ENCODE results near the gene GLI3.

Gene GLI3

DNA sequence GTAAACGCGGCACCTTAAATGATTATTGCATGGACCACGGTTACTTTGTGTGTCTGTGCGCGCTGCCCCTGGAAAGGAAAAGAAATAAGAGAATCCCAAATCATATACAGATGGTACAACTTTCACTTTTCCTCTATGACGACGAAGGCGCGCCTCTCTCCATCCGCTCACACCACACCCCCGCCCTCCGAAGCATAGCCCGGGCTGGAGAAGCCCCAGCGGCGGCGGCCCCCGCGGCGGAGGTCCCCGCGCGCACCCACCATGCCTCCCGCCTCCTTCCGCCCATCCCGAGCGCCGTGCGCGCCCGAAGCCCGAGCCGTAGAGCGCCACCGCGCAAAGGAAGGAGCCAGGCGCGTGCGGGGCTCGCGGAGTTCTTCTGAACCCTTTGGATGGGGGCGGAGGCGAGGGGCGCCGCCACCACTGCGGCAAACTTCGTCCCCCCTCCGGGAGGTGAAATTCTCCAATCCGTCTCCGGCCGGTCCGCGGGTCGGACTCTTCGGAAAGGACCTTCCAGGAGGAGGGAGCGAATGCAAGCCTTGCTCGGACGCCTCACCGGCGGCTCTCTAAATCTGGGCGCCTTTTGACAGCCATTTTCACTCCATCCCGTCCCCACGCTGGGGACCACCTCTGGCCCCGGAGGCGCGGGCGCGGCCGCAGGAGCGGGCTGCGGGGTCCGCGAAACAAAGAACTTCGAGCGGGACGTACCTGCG, 588 bp downstream of the GLI3 start:
- DNase-seq (ENCODE audit: low read depth in 3 of 3): no peak

- DNase-seq (ENCODE audit: low read depth in 3 of 3): no peak
These were observed 1.3 kb downstream of the GLI3 start for GRCh38 chr7:42235741-42236161.

DNA sequence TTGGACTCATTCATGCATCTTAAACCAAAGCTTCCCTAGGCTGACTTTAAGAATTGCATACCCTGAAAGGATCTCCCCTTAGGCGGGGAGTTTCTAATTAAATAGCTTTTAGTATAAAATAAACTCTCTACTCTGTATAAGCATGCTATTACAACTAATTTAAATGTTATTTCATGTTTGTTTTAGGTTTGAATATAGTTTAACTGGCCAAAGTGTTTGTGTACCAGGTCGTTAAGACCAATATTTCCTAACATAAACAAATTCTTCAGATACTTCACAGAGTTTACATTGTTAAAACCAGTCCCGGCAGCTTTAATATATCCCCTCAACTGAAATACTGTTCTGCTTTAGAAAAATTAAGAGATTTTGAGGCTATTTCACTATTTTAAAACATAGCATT, 2.3 kb downstream of the GLI3 start:
- no peak for DNase-seq (ENCODE audit: low read depth in 3 of 3)

GRCh38 chr7:42233695-42234331, 3.2 kb downstream of the GLI3 start:
- no peak for DNase-seq (ENCODE audit: low read depth in 3 of 3)

GRCh38 chr7:42233171-42233570, 3.8 kb downstream of the GLI3 start:
- no peak for DNase-seq (ENCODE audit: low read depth in 3 of 3)

DNA sequence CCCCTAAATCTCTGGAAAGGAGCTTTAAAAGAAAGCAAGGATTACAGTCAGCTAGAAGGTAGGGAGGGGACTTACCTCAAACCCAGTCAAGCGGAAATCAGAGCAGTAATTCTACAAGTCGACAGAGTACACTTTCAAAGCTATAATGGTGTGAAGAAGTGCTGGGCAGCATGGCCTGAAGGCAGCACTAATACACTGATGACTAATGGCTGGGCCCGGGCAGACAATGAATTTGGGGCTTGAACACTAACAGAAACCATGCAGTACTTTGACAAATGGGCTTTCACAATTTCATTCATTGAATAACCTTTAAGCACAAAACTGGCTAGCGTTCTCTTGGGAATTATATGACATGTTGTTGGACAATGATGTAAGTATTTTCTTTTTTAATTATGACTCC, 4.7 kb downstream of the GLI3 start:
- no peak for DNase-seq (ENCODE audit: low read depth in 3 of 3)

DNA sequence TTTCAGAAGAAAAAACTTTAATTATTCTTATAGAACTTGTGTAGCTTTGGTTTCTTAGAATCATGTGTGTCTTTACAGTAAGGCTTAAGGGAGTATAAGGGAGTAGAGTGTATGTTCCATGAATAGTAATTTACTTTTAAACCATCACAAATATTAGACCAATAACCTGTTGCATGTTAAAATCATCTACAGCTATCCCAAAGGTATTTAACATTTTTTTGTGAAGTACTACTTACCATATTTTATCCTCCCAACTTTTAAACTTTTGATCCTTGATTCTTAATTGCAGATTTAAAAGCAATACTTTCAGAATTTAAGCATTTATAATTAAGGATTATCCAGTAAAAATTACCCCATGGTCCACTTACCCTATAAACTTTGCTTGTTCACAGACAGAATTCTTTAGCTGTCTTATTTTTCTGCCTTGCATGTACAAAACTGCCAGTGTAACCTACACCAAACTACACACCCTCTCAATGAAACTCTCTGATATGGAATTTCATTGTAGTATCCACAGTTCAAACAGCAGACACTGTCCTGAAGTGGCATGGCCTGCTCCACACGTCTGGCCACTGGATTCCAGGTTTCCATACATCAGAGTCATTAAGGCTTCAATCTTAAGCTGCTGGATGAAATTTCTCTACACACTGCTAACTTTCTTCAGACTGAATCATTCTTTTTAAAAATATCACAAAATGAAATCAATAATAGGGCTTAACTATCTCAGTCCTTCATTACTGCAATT, 5.8 kb downstream of the GLI3 start:
- no peak for DNase-seq (ENCODE audit: low read depth in 3 of 3)

DNA sequence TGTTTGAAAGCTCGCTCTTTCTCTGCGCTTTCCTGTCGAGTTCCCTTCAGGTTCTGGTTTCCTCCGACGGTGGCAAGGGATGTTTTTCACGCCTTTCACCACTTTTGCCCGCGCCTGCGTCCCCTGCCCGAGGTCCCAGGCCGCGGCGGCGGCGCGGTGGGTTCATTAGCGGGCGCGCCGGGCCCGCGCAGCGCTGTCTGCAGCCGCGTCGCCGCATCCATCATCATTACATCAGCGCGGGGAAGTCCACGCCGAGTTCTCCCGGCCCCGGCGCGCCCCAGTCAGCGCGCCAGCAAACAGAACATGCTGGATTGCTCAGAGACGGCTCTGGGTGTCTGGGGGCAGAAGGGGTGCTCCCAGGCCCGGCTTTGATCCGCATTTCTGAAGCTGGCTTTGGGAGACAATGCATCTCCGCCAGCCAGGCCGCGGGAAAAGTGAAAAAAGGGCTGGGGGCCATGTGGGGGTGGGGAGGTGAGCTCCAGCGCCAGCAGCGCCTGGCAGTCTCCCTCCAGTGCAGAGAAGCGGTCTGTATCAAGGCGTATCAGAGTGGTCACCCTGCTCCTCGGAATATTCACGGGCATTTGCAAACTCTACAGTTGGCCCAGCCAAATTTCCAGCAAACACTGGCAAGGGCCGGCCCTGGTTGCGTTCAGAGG, 8.9 kb downstream of the GLI3 start:
- DNase-seq (ENCODE audit: low read depth in 3 of 3): no peak

- no peak for DNase-seq (ENCODE audit: low read depth in 3 of 3)
These were observed 9.5 kb downstream of the GLI3 start for GRCh38 chr7:42227541-42227935.

GRCh38 chr7:42227021-42227420, 10.0 kb downstream of the GLI3 start:
- DNase-seq (ENCODE audit: low read depth in 3 of 3): no peak

DNA sequence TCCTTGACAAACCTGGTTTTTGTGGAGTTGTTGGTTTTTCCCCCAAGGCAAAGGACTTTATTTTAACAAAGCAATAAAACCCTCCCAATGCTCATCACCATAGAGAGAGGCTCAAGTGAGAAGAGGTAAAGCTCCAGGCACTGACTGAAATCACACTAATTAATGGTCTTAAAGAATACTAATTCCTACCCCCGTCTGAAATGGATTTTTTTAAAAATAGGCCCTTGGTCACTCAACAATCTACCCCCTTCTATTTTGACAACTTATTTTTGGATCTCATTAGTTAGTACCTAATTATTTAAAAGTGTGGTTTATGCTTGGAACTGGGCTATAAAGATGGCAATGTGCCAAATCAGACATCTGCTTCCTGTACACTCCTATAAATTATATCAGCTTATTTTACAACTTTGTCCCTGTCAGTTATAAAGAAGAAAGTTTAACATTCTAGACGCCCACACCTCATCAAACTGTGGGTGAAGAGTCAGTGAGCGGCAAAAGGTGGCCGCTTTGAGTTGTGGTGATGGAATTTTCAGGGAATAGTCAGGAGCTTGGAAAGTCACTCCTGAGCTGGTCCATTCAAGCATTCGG, 10.6 kb downstream of the GLI3 start:
- DNase-seq (ENCODE audit: low read depth in 3 of 3): no peak

DNA sequence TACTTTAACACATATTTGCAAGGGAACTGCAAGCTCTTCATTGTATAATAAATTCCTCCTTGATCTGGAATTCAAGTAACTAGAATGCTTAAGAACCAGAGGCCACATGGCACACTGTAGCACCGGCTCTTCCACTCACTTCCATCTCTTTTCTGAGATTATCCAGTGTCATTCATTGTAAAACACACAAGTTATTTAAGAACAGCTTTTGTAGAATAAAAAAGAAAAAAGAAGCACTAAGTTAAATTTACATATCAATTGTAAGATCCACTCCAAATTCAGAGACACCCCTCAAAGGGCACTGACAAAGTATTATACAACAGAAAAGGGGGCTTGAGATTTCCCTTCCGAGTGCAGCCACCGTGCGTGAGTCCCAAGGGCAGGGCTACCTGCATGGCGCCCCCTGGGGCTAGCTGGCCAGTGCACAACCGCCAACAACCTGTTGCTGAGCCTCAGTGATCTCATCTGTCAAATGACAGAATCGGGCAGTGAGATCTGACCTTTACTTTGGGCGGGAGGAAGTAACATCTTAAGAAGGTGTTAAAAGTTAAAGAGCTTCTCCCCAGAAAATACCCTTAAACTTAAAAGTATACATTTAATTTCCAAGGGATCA, 12.5 kb downstream of the GLI3 start:
- no peak for DNase-seq (ENCODE audit: low read depth in 3 of 3)

- DNase-seq (ENCODE audit: low read depth in 3 of 3): no peak
These were observed 14.1 kb downstream of the GLI3 start for GRCh38 chr7:42222891-42223290.

GRCh38 chr7:42222125-42222524, 14.9 kb downstream of the GLI3 start:
- DNase-seq (ENCODE audit: low read depth in 3 of 3): no peak

DNA sequence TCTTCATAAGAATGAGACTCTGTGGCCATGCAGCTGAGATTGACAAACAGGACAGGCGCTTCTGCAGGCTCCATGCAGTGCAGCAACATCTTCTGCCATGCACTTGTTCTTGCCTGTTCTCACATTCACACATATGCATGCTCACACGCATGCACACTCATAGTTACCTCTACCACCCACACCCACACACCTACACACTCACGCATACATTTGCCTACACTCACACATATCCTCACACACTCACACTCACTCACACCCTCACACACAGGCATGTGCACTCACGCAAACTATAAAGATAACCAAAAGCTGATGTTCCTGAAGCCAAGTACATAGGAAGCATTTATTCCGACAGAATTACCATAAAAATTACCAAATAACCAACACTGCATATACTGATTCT, 15.7 kb downstream of the GLI3 start:
- no peak for DNase-seq (ENCODE audit: low read depth in 3 of 3)

- DNase-seq (ENCODE audit: low read depth in 3 of 3): no peak
These were observed 17.6 kb downstream of the GLI3 start for GRCh38 chr7:42219447-42219846.

DNA sequence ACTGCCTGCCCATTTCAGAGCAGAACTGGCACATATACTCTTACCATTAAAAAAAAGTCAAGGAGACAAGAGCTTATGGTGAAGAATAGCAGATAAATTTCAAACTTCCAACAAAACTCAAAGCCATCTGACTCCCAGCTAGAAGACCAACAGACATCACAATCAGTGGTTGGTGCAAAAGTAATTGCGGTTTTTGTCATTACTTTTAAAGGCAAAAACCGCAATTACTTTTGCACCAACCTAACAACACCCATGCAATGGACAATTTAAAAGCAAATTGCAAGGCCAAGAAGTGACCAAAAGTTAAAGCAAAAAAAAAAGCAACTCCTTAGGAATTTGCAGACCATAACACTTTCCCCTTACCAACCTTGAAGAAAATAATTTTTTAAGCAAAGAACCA, 18.8 kb downstream of the GLI3 start:
- no peak for DNase-seq (ENCODE audit: low read depth in 3 of 3)

- DNase-seq (ENCODE audit: low read depth in 3 of 3): no peak
These were observed 19.5 kb downstream of the GLI3 start for GRCh38 chr7:42217548-42217947.

DNA sequence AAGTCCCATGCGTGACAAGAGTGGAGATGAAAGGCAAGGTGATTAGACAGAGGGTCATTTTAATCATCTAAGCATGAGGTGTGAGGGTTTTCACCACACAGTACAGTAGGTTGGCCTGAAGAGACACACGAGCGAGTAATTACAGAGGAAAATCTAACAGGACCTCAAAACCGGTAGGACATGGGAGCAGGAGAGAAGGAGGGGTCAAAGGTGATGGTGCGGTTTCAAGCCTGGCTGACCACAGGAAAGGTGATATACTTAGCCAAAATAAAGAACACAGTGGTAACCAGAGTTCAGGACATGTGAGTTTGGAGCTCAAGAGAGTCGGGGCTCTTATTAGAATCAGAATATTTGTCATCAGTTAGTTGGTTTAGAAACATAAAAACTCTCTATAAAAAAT, 20.0 kb downstream of the GLI3 start:
- DNase-seq (ENCODE audit: low read depth in 3 of 3): no peak

GRCh38 chr7:42214060-42214679, 22.8 kb downstream of the GLI3 start:
- DNase-seq (ENCODE audit: low read depth in 3 of 3): no peak

DNA sequence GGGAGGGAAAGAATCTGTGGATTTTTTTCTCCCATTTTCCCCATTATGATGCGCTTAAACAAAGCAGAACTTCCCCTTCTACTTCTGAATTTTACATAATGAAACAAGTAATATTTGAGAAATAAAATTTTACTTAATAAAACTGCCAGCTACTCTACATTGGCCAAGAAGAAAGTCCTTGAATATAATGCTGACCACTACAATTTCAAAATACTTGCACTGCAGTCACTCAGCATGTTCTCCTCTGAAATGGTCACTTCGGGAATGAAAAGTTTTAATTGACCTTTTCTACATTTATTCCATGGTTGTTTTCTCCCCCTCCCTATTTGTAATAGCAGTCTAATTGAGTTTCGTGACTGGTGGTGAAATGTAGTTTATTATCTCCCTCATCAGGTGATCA, 23.9 kb downstream of the GLI3 start:
- no peak for DNase-seq (ENCODE audit: low read depth in 3 of 3)
